Muscle layer of duodenum (tissue), 2 donors: ENCODE results near the gene SYPL1.
"Not testable (repeated sequence)": the region's sequence is repeated elsewhere in the genome, so short reads cannot be mapped to it uniquely, and the experiment has no call there.

Source experiments
- H3K27ac ChIP-seq: one replicate; pipeline ENCODE4 v1.7.0; 2013; ENCODE audit warnings: mild to moderate bottlenecking, low read length
- H3K27me3 ChIP-seq: one replicate; pipeline ENCODE4 v1.7.0; 2013; ENCODE audit warnings: low read depth, mild to moderate bottlenecking, control low read depth, low read length
- H3K36me3 ChIP-seq, 2 donors: one replicate each; pipeline ENCODE4 v1.7.0; 2013; ENCODE audit warnings: low read length in 2 of 2, control low read depth in 1 of 2, mild to moderate bottlenecking in 1 of 2; ENCODE audit not compliant: insufficient read depth in 2 of 2, control insufficient read depth in 1 of 2
- H3K4me1 ChIP-seq, 2 donors: one replicate each; pipeline ENCODE4 v1.7.0; 2013; ENCODE audit warnings: low read length in 2 of 2, mild to moderate bottlenecking in 2 of 2, control low read depth in 1 of 2, moderate library complexity in 1 of 2; ENCODE audit not compliant: insufficient read depth in 2 of 2, control insufficient read depth in 1 of 2
- H3K4me3 ChIP-seq, 2 donors: one replicate each; pipeline ENCODE4 v1.7.0; 2013; ENCODE audit warnings: low read length in 2 of 2, low read depth in 1 of 2, mild to moderate bottlenecking in 1 of 2
- H3K9me3 ChIP-seq, 2 donors: one replicate each; pipeline ENCODE4 v1.7.0; 2013; ENCODE audit warnings: low read length in 2 of 2, control low read depth in 1 of 2, mild to moderate bottlenecking in 1 of 2; ENCODE audit not compliant: control insufficient read depth in 1 of 2
- donor health status: healthy.

Gene SYPL1

GRCh38 chr7:106138181-106138580 is 26.1 kb upstream of the SYPL1 start:
- H3K36me3 ChIP-seq, H3K27ac ChIP-seq, H3K27me3 ChIP-seq, H3K4me3 ChIP-seq, H3K9me3 ChIP-seq: not testable (repeated sequence)
- H3K4me1 ChIP-seq: peaks cover 4 to 22% of the 10 kb centered on the region in 2 donors

- Histone ChIP-seq H3K9me3 (no peaks in the 10 kb centered on the region), H3K4me1 (peaks cover under 1 to 5% of the 10 kb centered on the region in 2 donors), H3K4me3 (no peak overlapping the region), H3K27ac (no peak overlapping the region), H3K36me3 (no peaks in the 10 kb centered on the region), H3K27me3 (no peaks in the 10 kb centered on the region)
Observed at GRCh38 chr7:106134241-106134640, 22.1 kb upstream of the SYPL1 start.

GRCh38 chr7:106129291-106129690 is 17.2 kb upstream of the SYPL1 start:
- Histone ChIP-seq H3K9me3 (no peaks in the 10 kb centered on the region), H3K4me3 (no peak overlapping the region), H3K4me1 (peaks cover 0 to 5% of the 10 kb centered on the region in 2 donors), H3K27ac (no peak overlapping the region), H3K27me3 (no peaks in the 10 kb centered on the region), H3K36me3 (no peaks in the 10 kb centered on the region)

GRCh38 chr7:106128836-106129235 is 16.7 kb upstream of the SYPL1 start:
- Histone ChIP-seq H3K27ac (no peak overlapping the region), H3K36me3 (no peaks in the 10 kb centered on the region), H3K4me1 (peaks cover 0 to 9% of the 10 kb centered on the region in 2 donors), H3K27me3 (no peaks in the 10 kb centered on the region), H3K9me3 (no peaks in the 10 kb centered on the region), H3K4me3 (no peak overlapping the region)

GRCh38 chr7:106127984-106128780 is 16.1 kb upstream of the SYPL1 start:
- peaks cover 0 to 10% of the 10 kb centered on the region in 2 donors for H3K4me1 ChIP-seq
- H3K27ac ChIP-seq: no peak overlapping the region
- H3K9me3 ChIP-seq: no peaks in the 10 kb centered on the region
- H3K27me3 ChIP-seq: no peaks in the 10 kb centered on the region
- H3K4me3 ChIP-seq: no peak overlapping the region
- H3K36me3 ChIP-seq: no peaks in the 10 kb centered on the region

GRCh38 chr7:106126170-106126938 is 14.2 kb upstream of the SYPL1 start:
- no peak overlapping the region for H3K27ac ChIP-seq
- H3K36me3 ChIP-seq: no peaks in the 10 kb centered on the region
- no peaks in the 10 kb centered on the region for H3K9me3 ChIP-seq
- H3K4me3 ChIP-seq: no peak overlapping the region
- H3K27me3 ChIP-seq: no peaks in the 10 kb centered on the region
- H3K4me1 ChIP-seq: peaks cover 0 to 10% of the 10 kb centered on the region in 2 donors

GRCh38 chr7:106125417-106125816 is 13.3 kb upstream of the SYPL1 start:
- H3K4me1 ChIP-seq: peaks cover 0 to 12% of the 10 kb centered on the region in 2 donors
- no peaks in the 10 kb centered on the region for H3K27me3 ChIP-seq
- no peaks in the 10 kb centered on the region for H3K9me3 ChIP-seq
- peak overlapping the region; percentile 24 for H3K27ac ChIP-seq
- no peaks in the 10 kb centered on the region for H3K36me3 ChIP-seq
- H3K4me3 ChIP-seq: no peak overlapping the region

GRCh38 chr7:106124186-106124585 is 12.1 kb upstream of the SYPL1 start:
- no peaks in the 10 kb centered on the region for H3K9me3 ChIP-seq

GRCh38 chr7:106122713-106123112 is 10.6 kb upstream of the SYPL1 start:
- Histone ChIP-seq H3K9me3 (no peaks in the 10 kb centered on the region), H3K36me3 (no peaks in the 10 kb centered on the region), H3K27ac (no peak overlapping the region), H3K4me1 (peaks cover 0 to 24% of the 10 kb centered on the region in 2 donors), H3K4me3 (no peak overlapping the region), H3K27me3 (no peaks in the 10 kb centered on the region)

More at GRCh38 chr7:106124186-106124585, 12.1 kb upstream of the SYPL1 start:
- H3K27me3 ChIP-seq: no peaks in the 10 kb centered on the region
- no peak overlapping the region for H3K27ac ChIP-seq
- H3K36me3 ChIP-seq: no peaks in the 10 kb centered on the region
- peaks cover 0 to 24% of the 10 kb centered on the region in 2 donors for H3K4me1 ChIP-seq
- H3K4me3 ChIP-seq: no peak overlapping the region

GRCh38 chr7:106121189-106121810 is 9.2 kb upstream of the SYPL1 start:
- H3K4me1 ChIP-seq: peaks cover 0 to 24% of the 10 kb centered on the region in 2 donors

GRCh38 chr7:106120500-106120899 is 8.4 kb upstream of the SYPL1 start:
- Histone ChIP-seq H3K36me3 (no peaks in the 10 kb centered on the region), H3K4me3 (no peak overlapping the region), H3K9me3 (no peaks in the 10 kb centered on the region), H3K27me3 (no peaks in the 10 kb centered on the region), H3K4me1 (peaks cover 0 to 24% of the 10 kb centered on the region in 2 donors), H3K27ac (no peak overlapping the region)

More at GRCh38 chr7:106121189-106121810, 9.2 kb upstream of the SYPL1 start:
- Histone ChIP-seq H3K9me3 (no peaks in the 10 kb centered on the region), H3K27ac (no peak overlapping the region), H3K36me3 (no peaks in the 10 kb centered on the region), H3K27me3 (no peaks in the 10 kb centered on the region), H3K4me3 (no peak overlapping the region)
